ENCODE data around the gene RERE.
A peak's percentile ranks its signal among the peaks of the same experiment; 100 is the strongest.
"Not testable (repeated sequence)": the region's sequence is repeated elsewhere in the genome, so short reads cannot be mapped to it uniquely, and the experiment has no call there.

Gene RERE

DNA sequence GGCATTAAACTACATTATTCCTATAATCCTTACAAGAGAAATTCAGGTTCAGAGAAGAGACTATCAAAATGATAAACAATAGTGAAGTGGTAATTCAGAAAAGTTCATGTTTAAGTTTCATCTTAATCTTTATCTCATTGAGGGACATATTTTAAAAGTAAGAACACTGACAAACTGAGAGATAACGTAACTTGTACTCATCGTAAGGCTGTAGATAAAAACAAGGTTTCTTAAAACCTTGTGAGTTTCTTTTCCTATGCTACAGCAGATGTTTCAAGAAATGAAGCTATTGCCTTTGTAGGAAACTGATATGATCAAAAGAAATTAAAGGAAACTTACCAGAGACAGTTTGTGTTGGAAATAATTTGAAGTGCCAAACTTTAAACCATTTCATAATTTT lies 65.0 kb downstream of the RERE start:
- no peak for DNase-seq (ENCODE audit: low read depth in 2 of 2)

DNA sequence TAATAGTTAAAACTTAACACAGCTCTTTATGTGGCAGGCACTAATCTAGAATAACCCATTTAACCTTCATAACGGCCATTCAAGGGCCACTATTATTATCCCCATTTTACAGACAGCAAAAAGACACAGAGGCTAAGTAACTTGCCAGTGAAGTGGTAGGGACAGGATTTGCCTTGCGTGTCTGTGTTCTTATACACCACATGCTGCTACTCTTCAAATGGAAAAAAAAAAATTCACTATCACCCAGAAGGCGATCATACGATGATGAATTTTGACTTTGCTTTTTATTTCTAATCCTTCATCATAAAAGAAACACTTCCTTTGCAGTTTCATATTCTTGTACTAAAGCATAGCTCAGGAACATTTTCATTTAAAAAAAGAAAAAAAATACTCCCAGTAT lies 65.5 kb downstream of the RERE start:
- no peak for DNase-seq (ENCODE audit: low read depth in 2 of 2)

DNA sequence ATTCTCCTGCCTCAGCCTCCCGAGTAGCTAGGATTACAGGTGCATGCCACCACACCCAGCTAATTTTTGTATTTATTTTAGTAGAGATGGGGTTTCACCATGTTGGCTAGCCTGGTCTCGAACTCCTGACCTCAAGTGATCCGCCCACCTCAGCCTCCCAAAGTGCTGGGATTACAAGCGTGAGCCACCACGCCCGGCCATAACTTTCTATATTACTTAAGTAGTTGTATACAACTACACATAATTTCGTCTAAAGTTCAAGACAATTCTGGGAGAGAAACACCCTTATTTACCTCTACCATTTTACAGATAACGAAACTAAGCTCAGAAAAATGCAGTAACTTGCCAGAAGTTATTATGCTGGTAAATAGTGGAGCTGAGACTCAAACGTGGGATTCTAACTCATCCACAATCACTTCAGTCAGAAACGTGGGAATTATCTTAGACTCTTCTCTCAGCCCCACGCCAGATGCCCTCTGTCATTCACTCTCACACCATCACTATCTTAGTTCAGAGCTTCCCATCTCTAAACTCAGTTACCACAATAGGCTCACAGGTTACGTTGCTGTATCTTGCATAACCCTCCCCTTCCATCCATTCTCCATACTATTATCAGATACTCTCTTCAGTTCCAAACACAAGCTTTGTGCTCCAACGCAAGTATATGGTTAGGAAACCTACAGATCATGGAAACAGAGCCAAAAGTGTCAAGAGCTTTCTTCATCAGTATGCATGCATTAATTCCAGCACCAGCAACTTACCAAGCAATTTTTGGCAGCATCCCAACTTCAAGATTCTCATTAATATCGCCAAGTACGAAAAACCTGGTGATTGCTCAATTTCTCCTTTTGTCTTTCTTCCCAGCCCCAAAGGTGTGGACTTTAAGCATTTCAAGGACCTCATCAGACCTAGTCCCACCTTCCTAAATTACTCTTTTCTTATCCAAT lies 69.3 kb downstream of the RERE start:
- no peak for DNase-seq (ENCODE audit: low read depth in 2 of 2)

DNA sequence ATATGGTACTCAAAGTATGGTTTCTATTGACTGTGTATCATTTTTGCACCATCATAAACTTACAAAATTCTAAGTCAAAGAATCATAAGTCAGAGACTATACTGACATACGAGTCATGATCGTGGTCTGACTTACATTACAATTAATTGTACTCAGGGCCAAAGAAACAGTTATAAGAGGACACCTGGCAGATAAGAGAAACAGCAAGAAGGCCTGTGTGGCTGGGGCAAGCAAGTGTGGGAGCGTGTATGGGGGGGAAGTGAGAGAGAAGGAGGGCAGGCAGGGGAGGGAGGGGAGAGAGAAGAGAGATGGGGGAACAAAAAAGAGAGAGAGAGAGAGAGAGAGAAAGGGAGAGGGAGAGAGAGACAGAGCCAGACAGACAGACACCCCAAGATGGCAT lies 70.9 kb downstream of the RERE start:
- DNase-seq (ENCODE audit: low read depth in 2 of 2) = no peak

DNA sequence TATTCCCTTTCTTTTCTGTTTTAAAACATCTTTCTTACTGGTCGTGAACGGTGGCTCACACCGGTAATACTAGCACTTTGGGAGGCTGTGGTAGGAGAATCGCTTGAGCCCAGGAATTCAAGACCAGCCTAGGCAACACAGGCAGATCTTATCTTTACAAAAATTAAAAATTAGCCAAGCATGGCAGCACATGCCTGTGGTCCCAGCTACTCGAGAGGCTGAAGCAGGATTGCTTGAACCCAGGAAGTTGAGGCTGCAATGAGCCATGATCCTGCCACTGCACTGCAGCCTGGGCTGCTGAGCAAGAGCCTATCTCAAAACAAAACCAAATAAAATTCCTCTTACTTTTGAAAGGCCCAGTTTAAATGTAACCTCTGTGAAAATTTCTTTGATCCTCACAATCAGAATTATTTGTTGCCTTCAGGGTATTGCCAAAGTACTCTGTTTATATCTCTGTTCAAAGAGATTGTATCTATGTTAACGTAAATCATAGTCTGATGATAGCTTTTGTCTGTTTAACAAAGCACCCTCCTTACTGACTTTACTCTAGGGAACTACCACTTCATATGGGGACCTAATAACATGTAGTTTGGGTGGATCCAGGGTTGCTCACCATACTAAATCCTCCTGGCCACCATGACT lies 71.6 kb downstream of the RERE start:
- no peak for DNase-seq (ENCODE audit: low read depth in 2 of 2)

DNA sequence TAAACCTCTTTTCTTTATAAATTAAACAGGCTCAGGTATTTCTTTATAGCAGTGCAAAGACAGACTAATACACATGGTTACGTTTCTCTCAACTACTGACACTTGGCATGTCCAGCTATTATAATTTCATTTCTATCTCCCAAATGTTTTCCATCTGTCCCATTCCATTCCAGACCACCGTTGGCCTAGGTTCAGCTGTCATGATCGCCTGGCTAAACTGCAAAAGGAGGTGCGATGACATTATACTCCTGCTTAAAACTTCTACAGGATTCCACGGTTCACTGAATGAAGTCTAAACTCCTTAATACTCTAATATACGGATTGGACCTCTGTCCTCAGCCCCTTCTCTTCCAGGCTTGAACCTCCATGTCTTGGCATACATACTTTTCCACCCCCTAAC lies 72.1 kb downstream of the RERE start:
- DNase-seq (ENCODE audit: low read depth in 2 of 2) = no peak

DNA sequence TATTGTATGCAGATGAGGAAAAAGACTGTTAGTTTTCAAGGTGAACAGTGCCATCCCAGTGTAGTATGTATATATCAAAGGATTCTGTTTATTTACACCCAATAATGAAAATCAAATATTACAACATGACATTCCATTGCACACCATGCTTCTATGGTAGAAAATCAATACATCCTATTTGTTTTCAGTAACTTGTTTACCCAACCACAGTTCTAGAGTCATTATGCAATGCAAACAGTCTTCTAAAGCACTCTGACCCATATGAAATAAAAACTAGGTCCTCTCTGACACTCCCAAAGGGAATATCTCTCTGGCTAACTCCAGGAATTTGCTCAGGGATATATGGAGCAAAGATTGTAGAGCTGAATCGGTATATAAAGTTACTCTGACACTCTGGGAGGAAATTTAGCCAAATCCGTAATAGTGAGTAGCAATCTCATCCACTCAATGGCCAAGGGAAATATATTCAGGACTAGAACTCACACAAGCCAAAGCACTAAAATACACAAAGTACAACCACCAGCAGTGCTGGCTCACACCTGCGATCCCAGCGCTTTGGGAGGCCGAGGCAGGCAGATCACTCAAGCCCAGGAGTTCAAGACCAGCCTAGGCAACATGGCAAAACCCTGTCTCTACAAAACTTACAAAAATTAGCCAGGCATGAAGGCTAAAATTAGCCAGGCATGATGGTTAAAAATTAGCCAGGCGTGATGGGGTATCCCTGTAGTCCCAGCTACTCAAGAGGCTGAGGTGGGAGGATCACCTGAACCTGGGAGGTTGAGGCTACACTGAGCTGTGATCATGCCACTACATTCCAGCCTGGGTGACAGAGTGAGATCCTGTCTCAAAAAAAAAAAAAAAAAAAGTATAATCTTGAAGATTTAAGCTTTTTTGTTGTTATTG lies 75.2 kb downstream of the RERE start:
- no peak for DNase-seq (ENCODE audit: low read depth in 2 of 2)

DNA sequence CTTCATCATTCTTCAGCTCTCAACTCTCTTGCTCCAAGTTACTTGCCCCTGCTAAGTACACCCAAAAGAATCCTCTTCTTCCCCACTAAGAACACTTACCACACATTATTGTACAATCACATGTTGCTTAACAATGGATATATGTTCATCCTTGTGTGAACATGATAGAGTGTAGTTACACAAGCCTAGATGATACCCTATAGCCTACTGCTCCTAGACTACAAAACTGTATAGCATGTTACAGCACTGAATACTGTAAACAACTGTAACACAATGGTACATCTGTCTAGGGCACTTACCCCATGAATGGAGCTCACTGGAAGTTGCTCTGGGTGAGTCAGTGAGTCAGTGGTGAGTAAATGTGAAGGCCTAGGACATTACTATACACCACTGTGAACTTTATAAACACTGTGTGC lies 77.4 kb downstream of the RERE start:
- peak in 1 of 2 experiments; percentile 10 for DNase-seq (ENCODE audit: low read depth in 2 of 2)

DNA sequence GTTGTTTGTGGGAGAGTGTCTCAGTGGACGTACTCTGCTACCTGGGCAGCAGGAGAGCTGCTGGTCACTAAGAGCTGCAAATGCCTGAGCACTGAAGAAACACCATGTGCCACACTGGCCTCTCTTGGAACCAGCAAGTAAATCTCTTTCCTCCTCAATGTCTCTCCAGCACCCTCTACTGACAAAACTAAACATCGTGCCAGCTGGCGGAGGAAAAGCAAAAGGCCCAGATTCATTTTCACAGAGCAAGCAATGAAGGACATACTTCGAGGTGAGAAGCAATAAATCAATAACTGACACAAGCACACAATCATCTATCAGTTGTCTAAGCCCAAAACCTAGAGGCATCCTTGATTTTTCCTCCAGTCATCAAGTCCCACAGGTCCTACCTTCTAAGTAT lies 78.1 kb downstream of the RERE start:
- no peak for DNase-seq (ENCODE audit: low read depth in 2 of 2)

DNA sequence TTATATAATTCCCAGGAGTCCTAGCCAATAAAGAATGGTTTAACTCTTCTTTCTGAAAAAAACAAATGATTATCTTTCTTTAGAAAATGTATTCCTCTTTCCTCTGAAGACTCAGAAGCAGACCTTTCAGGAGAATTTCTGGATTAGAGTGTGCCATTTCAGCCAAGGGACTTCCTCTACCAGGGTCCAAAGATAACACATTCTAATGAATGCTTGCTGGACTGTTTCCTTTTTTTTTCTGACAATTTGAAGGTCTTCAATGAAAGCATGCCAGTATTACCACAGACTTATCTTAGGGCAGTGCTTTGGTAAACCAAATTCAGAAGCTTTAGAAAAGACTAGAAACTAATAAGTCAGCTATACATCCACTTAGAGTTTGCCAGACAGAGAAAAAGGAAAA lies 80.5 kb downstream of the RERE start:
- no peak for DNase-seq (ENCODE audit: low read depth in 2 of 2)

DNA sequence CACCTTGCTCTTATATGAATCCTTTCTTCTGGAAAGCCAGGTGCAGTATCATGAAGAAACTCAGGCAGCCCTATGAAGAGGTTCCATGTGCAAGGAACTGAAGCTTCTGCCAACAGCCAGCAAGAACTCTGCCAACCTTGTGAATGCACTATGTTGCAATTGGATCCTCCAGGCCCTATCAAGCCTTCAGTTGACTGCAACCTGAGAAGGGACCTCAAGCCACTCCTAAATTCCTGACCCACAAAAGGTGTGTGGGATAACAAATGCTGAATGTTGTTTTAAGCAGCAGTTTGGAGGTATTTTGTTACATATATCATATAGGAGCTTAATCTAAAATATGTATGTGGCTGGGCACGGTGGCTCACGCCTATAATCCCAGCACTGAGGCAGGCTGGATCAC lies 84.0 kb downstream of the RERE start:
- DNase-seq (ENCODE audit: low read depth in 2 of 2) = no peak

DNA sequence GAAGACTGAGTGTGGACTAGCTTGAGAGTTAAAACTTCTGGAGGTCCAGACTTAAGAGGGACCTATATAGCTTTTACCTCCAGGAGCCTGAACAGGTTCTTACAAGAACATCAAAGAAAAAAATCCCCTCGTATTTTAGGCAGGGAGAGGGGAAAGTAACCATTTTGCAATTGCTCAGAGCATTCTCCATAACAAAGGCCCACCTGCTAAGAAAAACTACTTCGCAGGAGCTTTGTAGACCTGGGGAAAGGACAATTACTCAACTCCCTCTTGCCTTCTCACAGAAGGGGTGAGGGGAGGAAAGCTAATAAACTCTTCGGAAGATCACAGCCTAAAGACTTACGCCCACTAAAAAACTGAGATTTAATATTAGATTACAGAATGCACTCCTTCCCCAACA lies 86.3 kb downstream of the RERE start:
- DNase-seq (ENCODE audit: low read depth in 2 of 2) = no peak

DNA sequence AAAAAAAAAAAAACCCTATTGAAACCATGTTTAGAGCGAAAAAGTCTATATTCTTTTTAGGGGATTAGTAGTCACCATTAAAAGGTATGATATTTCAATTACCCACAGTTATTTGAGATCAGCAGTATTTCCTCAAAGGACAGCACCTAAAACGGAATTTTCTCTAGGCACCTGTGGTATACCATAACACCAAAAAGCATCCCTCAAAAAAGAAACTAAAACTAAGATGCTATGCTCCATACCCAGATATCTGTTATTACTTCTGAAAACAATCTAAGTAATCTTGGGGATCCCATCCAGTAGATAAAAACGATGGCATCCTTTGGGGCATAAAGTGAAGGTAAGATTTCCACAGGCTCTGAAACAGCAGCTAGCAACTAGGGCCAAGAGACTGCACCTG lies 89.0 kb downstream of the RERE start:
- no peak for DNase-seq (ENCODE audit: low read depth in 2 of 2)

DNA sequence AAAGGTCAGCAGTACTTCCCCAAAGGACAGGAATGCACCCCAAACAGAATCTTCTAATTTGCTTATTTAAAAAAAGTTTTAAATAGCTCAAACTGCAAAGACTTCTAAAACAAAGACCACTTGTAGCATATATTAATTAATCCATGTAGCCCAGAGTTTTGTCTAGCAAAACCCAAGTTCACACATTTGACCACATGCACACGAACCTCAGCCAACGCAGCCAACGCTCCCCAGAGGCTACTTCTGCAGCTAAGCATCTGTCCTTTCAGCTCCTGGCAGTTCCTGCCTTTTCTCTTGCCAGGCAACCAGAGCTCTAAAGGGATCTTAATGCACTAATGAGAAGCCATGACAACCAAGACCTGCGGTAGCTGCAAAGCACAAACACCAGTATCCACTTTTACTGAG lies 89.6 kb downstream of the RERE start:
- DNase-seq (ENCODE audit: low read depth in 2 of 2) = no peak

DNA sequence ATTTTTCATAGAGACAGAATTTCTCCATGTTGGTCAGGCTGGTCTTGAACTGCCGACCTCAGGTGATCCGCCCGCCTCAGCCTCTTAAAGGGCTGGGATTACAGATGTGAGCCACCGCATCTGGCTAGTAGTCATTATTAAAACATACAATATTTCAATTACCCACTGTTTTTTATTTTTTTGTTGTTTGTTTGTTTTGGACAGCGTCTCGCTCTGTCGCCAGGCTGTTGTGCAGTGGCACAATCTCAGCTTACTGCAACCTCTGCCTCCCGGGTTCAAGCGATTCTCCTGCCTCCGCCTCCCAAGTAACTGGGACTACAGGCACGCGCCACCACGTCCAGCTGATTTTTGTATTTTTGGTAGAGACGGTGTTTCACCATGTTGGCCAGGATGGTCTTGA lies 90.1 kb downstream of the RERE start:
- not testable (repeated sequence) for DNase-seq (ENCODE audit: low read depth in 2 of 2)

DNA sequence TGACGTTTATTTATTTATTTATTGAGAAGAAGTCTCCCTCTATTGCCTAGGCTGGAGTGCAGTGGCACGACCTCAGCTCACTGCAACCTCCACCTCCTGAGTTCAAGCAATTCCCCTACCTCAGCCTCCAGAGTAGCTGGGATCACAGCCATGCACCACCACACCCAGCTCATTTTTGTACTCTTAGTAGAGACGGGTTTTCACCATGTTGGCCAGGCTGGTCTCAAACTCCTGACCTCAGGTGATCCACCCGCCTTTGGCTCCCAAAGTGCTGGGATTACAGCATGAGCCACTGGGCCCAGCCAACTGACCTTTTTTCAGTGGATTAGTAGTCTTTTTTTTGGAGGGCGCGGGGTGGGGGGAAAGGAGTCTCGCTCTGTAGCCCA lies 90.6 kb downstream of the RERE start:
- DNase-seq (ENCODE audit: low read depth in 2 of 2) = not testable (repeated sequence)

DNA sequence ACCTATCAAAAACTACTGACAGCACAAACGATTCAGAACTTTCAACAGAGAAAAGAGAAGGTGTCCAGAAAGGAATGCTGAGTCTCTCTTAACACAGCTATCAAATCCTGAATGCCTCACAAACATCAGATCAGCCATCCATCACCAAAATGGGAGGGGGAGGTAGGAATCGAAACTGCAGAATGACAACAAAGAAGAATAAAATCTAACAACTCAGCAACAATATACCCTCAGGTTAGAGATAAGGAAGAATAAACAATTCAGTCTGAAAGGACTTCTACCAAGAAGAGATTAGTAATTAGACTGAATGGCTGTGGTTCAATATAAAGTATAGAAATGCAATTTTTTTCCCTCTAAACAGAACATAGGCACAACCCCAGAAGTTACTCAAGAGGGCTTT lies 94.4 kb downstream of the RERE start:
- DNase-seq (ENCODE audit: low read depth in 2 of 2) = no peak

DNA sequence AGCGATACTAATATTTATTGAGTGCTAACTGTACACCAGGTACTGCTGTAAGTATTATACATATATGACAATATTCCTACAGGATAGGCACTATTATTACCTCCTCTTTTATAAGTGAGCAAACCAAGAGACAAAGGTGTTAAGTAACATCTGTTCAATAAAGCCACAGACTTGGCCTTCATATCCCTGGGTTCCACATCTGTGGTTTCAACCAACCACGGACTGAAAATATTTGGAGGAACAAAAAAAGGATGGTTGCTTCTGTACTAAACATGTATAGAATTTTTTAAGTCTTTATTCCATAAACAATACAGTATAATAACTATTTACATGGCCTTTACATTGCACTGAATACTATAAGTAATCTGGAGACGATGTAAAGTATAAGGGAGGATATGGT lies 95.1 kb downstream of the RERE start:
- no peak for DNase-seq (ENCODE audit: low read depth in 2 of 2)

DNA sequence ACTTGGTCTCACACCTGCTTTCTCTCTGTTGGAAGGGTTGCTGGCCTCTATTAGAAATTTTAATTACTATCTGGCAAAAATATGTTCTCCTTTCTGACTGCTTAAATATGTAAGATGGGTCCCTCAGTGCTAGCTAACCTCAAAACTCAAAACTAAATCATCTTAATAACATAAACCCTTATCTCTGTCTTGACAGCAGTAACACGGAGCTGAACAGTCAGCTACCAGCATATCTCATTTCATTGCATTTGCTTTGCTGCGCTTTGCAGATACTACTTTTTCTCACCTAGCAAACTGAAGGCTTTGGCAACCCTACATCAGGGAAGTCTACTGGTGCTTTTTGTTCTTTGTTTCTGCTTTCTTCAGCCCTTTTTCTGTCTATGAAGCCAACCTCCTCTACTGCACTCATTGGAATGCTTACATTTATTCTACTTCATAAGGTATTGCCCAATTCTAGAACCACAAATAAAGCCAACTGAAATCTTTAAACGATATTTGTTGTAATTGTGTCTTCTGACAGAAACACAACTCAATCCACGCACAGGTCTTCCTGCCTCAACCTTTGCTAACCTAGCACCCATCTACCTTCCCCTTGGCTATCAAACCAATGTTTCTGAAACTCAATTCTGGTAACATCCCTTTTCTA lies 95.6 kb downstream of the RERE start:
- DNase-seq (ENCODE audit: low read depth in 2 of 2) = no peak

DNA sequence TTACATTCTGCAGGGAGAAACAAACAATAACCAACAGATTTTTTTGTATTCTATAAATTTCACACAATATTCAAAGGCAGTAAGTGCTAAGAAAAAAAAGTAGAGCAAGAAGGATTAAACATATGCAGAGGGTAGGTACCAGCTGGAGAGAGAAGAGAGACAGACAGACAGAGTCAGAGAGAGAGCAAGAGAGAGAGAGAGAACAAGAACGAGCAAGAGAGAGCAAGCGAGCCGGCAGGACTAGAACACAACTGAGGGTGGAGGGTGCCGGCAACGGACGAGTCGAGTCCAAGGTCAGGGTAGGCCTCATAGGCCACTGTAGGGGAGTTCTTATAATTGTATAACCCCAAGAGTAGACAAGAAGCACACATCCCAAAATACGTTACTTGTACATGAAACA lies 97.1 kb downstream of the RERE start:
- no peak for DNase-seq (ENCODE audit: low read depth in 2 of 2)

DNA sequence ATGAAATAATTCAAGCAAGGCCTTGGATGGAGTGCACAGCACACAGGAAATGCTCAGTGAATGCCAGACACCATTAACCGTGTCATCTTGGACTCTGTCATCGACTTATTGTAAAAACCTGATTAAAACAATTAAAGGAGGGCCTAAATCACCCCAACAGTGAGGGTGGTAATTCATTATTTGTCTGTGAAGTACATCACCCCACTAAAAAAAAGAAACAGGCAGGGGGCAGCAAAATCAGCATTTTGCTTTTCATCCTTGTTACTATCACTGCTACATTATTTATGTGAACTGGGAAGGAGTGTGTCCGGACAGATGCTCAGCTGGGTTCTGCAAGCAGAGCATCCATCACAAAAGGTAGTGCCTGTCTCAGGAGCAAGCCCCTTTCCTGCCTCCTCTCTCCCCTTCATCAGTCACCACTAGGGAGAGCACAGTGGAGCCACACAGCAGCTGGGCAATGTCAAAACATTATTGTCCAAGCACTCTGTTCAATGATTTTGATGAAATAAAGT lies 98.5 kb downstream of the RERE start:
- no peak for DNase-seq (ENCODE audit: low read depth in 2 of 2)

DNA sequence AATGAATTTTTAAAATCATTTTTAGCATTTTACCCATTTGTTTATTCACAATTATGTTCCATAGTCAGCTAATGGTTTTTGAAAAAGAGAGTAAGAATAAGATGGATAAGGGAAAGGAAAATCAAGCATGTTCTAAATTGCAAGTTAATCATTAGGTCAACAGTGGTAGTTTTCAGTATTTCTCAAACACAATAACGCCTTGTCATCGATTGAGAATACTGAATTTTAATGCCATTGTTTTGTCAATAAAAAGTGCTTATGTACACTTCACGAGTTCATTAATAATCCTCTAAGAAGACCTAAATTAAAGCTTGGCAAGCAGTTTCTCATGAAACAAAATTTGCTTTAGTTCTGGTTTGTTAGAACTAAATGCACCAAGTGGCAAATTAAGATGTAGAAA lies 100.3 kb downstream of the RERE start:
- DNase-seq (ENCODE audit: low read depth in 2 of 2) = no peak
